GM12864 (cell line): ENCODE measurements around the gene TBC1D16.

Experiments
- DNase-seq: peaks from one replicate; pipeline ENCODE4 v3.0.0-alpha.2; 2011; ENCODE audit warnings: low read depth
- H3K4me3 ChIP-seq: 2 replicates; pipeline ENCODE4 v1.5.1; 2011; ENCODE audit warnings: mild to moderate bottlenecking, low read depth, low read length, control low read depth
- CTCF ChIP-seq: IDR thresholded peaks from 2 replicates; pipeline ENCODE4 v1.5.1; 2011; ENCODE audit warnings: low read depth, mild to moderate bottlenecking, moderate library complexity, low read length, control low read depth, inconsistent platforms; ENCODE audit errors: missing control alignments

The TBC1D16 gene

GRCh38 chr17:79892457-79893241 lies 143.0 kb downstream of the TBC1D16 start:
- no peak overlapping the region for H3K4me3 ChIP-seq
- TF ChIP-seq CTCF, result no peak
- no peak for DNase-seq

- DNase-seq, result no peak
- no peak overlapping the region for H3K4me3 ChIP-seq
- no peak for TF ChIP-seq CTCF
Measured at GRCh38 chr17:79891113-79891730, 144.4 kb downstream of the TBC1D16 start.

- DNase-seq, result no peak
- H3K4me3 ChIP-seq, result no peak overlapping the region
- no peak for TF ChIP-seq CTCF
Measured at GRCh38 chr17:79890706-79891105, 145.0 kb downstream of the TBC1D16 start.

GRCh38 chr17:79888811-79889634 lies 146.6 kb downstream of the TBC1D16 start:
- no peak overlapping the region for H3K4me3 ChIP-seq
- TF ChIP-seq CTCF, result no peak
- DNase-seq, result no peak

GRCh38 chr17:79888009-79888540 lies 147.6 kb downstream of the TBC1D16 start:
- no peak for DNase-seq
- no peak overlapping the region for H3K4me3 ChIP-seq
- TF ChIP-seq CTCF, result no peak

- no peak overlapping the region for H3K4me3 ChIP-seq
- no peak for DNase-seq
- no peak for TF ChIP-seq CTCF
Measured at GRCh38 chr17:79887451-79887991, 148.2 kb downstream of the TBC1D16 start.
